ENCODE results near the gene WWTR1.

DNA sequence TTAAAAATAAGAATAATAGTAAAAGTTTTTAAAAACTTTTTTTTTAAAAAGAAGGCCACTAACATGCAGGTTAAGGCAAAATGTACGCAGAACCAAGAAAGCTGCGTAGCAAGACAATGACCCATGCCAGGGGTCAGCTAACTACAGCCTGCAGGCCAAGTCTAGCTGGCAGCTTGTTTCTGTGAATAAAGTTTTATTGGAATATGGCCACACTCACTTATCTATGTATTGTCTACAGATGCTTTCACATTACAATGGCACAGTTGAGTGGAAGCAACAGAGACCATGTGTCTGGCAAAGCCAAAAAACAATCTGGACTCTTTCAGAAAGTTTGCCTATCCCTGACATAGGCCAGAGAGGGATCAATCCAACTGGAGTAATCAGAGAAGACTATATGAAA is 46.7 kb downstream of the WWTR1 start:
- TF ChIP-seq CHD1 (IDR thresholded peaks at IDR 0.05; ENCODE audit: low read depth, low read length) (no peak), BCL11A (IDR thresholded peaks at IDR 0.05; ENCODE audit: low read depth in 2 of 2, low read length in 2 of 2) (no peak), POLR2A (IDR thresholded peaks at IDR 0.05; ENCODE audit: control extremely low read depth in 1 of 2, low read depth in 2 of 2, low read length in 2 of 2) (no peak), CHD2 (IDR thresholded peaks at IDR 0.05; ENCODE audit: low read length) (no peak), EZH2 (IDR thresholded peaks at IDR 0.05; ENCODE audit: low read depth, low read length, severe bottlenecking) (no peak)
- TF ChIP-seq, protein P1, sequence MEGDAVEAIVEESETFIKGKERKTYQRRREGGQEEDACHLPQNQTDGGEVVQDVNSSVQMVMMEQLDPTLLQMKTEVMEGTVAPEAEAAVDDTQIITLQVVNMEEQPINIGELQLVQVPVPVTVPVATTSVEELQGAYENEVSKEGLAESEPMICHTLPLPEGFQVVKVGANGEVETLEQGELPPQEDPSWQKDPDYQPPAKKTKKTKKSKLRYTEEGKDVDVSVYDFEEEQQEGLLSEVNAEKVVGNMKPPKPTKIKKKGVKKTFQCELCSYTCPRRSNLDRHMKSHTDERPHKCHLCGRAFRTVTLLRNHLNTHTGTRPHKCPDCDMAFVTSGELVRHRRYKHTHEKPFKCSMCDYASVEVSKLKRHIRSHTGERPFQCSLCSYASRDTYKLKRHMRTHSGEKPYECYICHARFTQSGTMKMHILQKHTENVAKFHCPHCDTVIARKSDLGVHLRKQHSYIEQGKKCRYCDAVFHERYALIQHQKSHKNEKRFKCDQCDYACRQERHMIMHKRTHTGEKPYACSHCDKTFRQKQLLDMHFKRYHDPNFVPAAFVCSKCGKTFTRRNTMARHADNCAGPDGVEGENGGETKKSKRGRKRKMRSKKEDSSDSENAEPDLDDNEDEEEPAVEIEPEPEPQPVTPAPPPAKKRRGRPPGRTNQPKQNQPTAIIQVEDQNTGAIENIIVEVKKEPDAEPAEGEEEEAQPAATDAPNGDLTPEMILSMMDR (IDR thresholded peaks at IDR 0.05; ENCODE audit: control extremely low read depth in 1 of 3, insufficient read depth in 1 of 3, low read depth in 1 of 3, low read length in 3 of 3) = no peak
- TF ChIP-seq, protein P2, sequence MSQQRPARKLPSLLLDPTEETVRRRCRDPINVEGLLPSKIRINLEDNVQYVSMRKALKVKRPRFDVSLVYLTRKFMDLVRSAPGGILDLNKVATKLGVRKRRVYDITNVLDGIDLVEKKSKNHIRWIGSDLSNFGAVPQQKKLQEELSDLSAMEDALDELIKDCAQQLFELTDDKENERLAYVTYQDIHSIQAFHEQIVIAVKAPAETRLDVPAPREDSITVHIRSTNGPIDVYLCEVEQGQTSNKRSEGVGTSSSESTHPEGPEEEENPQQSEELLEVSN (IDR thresholded peaks at IDR 0.05) = no peak
